Prostate gland (tissue), 2 donors: ENCODE data around the gene BIRC2.

ENCODE experiments used
- POLR2A ChIP-seq: fragments of 450-650 bp; IDR thresholded peaks from one replicate; pipeline ENCODE4 v1.6.1; 2016; ENCODE audit warnings: antibody characterized with exemption, mild to moderate bottlenecking
- POLR2AphosphoS5 ChIP-seq: sonication (generic); formaldehyde crosslinking; IDR thresholded peaks from one replicate; pipeline ENCODE4 v1.6.1; 2017; ENCODE audit warnings: antibody characterized with exemption
- TF ChIP-seq, protein P1 (sequence below), 4 experiments: fragments of 200-600 bp in 2 of 4; fragments of 450-650 bp in 2 of 4; sonication (generic) in 2 of 4; IDR thresholded peaks; 1 replicate in 3 of 4; 2 replicates in 1 of 4; pipeline ENCODE4 v1.5.1; 2016 to 2019; ENCODE audit warnings: antibody characterized with exemption in 4 of 4, mild to moderate bottlenecking in 2 of 4, moderate library complexity in 2 of 4

DNA sequence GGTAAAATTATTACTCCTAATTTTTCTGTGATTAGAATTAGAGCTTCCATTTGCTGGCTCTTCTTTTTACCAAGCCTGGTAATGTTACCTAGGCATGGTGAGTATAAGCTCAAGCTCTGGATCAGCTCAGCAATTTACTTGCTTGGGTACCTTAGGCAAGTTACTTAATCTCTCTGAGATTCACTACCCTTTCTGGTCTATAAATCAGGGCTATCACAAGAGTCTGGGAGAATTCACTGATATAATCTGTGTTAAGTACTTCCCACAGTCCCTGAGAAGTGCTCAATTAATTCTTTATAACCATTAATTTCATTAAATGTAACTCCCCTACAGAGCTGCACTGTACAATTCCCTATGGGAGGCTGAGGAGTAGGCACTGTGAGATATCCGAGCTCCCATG lies 61.3 kb downstream of the BIRC2 start:
- TF ChIP-seq POLR2A = no peak
- TF ChIP-seq, protein P1, sequence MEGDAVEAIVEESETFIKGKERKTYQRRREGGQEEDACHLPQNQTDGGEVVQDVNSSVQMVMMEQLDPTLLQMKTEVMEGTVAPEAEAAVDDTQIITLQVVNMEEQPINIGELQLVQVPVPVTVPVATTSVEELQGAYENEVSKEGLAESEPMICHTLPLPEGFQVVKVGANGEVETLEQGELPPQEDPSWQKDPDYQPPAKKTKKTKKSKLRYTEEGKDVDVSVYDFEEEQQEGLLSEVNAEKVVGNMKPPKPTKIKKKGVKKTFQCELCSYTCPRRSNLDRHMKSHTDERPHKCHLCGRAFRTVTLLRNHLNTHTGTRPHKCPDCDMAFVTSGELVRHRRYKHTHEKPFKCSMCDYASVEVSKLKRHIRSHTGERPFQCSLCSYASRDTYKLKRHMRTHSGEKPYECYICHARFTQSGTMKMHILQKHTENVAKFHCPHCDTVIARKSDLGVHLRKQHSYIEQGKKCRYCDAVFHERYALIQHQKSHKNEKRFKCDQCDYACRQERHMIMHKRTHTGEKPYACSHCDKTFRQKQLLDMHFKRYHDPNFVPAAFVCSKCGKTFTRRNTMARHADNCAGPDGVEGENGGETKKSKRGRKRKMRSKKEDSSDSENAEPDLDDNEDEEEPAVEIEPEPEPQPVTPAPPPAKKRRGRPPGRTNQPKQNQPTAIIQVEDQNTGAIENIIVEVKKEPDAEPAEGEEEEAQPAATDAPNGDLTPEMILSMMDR (IDR thresholded peaks at IDR 0.05) = no peak
- no peak for TF ChIP-seq POLR2AphosphoS5
